ENCODE results near the gene CDK5R1.
"Not testable (repeated sequence)": the region's sequence is repeated elsewhere in the genome, so short reads cannot be mapped to it uniquely, and the experiment has no call there.

Gene CDK5R1

DNA sequence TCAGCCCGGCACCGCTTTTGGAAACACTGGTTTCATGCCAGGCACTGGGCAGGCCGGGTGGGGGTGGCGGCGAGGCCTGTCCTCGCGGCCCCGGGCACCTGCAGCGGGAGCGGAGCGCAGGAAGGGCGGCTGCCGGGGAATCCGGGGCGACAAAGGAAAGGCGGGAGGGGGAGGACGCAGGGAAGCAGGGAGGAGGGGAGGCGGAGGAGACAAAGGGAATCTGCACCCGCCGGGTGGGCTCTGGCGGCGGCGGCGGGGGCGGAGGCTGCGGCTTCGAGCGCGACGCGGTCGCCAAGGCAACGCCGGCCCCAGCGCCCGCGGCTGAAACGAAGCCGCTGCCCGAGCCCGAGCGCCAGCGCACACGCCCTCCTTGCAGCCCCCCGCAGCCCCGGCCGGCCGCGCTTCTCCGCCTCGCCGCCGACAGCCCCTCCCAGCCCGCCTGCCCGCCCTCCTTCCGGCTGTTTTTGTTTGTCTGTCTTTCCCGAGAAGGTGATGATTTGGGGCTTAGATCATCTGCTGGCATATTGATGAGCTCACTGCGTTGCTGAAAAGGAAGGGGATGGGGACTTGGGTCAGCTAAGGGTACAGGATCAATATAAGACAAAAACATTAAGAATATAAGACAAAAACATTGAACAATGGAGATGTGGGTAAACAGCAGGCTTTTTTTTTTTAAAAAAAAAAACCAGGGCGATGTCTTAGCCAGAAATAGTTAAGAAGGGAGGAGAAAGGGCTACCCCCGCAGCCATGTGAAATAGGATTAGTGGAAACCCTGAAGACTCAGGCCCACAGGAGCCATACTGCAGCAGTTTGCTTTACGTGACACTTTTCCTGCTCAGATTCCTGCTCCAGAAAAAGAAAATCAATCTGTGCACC lies 32.7 kb downstream of the CDK5R1 start:
- DNase-seq: peak; percentile 78

- DNase-seq: peak; percentile 42
These were observed 33.4 kb downstream of the CDK5R1 start for GRCh38 chr17:32520104-32520701.

DNA sequence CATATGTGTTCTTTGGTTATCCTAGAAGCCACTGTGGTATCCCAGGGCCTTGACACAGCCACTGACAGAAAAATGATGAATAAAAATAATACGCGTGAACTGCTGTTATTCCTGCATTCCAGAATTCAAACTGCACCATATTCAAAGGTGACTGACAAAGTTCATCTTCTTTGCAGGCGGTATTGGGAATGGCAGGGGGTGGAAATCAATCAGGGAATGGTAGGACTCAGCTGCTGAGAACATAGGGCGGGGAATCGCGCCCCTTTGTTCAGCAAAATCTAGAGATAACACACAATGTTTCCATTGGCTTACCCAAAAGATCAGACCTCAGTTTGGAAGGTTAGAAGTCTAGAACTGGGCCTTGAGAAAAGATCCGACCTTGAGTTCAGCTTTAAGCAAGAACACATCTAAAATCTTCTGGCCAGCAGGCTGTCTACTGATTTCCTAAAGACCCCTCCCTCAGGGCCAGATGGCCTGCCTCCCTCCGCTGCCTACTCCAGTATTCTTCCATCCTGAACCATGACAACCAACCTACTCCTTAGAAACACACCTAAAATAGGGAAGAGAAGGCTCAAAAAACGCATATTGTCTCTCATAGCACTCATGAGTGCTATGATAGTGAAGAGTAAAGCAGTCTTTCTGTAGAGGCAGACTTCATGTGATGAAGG lies 34.1 kb downstream of the CDK5R1 start:
- no peak for DNase-seq

DNA sequence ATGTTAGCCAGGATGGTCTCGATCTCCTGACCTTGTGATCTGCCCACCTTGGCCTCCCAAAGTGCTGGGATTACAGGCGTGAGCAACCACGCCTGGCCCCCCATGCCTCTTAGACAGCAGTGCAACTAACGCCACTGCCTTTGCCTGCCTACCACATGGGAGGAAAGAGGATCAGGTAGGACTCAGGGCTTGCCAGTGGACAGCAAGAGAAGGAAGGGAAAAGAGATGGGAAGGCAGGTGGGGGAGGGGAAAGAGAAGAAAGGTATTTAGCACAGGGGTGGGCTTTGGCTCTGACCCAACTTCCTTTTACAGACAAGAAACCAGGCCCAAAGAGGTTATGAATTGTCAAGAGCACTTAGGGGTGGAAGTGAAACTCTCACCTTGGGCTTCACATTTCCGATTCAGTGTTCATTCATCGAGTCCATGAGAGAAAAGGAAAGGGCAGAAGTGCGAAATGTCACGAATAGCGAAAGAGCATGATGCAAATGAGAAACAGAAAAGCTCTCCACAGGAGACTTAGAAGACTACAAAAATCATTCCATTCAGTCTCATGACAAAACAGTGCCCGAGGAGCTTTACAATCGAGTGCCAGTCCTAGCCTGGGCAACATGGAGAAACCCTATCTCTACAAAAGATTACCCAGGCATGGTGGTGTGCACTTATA lies 36.4 kb downstream of the CDK5R1 start:
- no peak for DNase-seq

GRCh38 chr17:32523827-32524552 lies 37.2 kb downstream of the CDK5R1 start:
- no peak for DNase-seq

- DNase-seq: not testable (repeated sequence)
These were observed 37.7 kb downstream of the CDK5R1 start for GRCh38 chr17:32524553-32524880.

DNA sequence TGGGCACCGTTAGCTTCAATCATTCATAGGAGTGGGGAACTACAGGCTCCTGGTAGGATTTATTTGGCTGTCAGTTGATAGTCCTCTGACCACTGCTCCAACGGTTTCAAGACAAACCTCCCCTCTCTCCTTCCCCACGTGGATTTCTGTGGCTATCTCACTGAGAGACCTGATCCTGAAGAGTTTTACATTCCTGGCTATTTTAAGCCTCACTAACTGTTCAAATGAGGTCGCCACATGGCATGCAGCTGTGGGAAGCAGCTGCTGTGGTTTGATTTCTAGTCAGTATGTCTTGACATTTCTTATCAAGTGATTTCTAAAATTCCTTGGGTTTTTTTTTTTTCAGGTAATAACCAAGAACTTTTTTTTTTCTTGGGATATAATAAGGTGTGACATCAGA lies 38.3 kb downstream of the CDK5R1 start:
- no peak for DNase-seq

- no peak for DNase-seq
These were observed 40.4 kb downstream of the CDK5R1 start for GRCh38 chr17:32527146-32527545.

DNA sequence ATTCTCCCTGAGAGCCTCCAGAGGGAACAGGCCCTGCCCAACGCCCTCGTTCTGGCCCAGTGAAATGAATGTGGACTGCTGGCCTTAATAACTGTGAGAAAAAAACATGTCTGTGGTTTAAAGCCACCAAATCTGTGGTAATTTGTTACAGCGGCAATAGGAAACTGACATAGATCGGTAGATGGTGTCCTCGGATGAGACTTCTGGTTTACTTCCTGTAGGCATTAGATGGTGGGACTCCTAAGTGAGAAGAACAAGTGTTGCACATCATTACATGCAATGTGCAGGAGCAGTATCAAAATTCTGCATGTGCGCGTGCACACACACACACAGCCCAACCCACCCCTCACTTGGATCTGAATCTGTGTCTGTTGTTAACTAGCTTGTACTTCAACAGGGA lies 42.0 kb downstream of the CDK5R1 start:
- no peak for DNase-seq

GRCh38 chr17:32529604-32530003 lies 42.8 kb downstream of the CDK5R1 start:
- peak; percentile 32 for DNase-seq

GRCh38 chr17:32533296-32533695 lies 46.5 kb downstream of the CDK5R1 start:
- no peak for DNase-seq

GRCh38 chr17:32536736-32537643 lies 50.2 kb downstream of the CDK5R1 start:
- no peak for DNase-seq
